ENCODE results near the gene PALB2.
"Not testable (repeated sequence)": the region's sequence is repeated elsewhere in the genome, so short reads cannot be mapped to it uniquely, and the experiment has no call there.

PALB2 gene

DNA sequence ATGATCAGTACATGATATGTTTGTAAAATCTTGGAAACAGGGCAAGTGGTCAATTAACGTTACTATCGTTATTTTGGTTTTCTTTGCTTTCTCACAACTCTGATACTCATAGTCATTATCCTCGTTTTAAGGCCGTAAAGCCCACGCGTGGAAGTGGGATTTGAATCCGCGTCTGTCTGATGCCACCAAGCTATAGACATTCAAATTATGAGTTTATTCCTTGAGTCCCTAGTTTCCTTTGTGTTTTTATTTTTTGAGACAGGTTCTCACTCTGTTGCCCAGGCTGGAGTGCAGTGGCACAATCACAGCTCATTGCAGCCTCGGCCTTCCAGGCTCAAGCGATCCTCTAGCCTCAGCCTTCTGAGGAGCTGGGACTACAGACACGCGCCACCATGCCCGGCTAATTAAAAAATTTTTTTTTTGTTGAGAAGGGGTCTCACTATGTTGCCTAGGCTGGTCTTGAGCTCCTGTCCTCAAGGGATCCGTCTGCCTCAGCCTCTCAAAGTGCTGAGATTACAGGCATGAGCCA, 1.2 kb upstream of the PALB2 start:
- DNase-seq = no peak

GRCh38 chr16:23640615-23640930, 537 bp downstream of the PALB2 start:
- no peak for DNase-seq

DNA sequence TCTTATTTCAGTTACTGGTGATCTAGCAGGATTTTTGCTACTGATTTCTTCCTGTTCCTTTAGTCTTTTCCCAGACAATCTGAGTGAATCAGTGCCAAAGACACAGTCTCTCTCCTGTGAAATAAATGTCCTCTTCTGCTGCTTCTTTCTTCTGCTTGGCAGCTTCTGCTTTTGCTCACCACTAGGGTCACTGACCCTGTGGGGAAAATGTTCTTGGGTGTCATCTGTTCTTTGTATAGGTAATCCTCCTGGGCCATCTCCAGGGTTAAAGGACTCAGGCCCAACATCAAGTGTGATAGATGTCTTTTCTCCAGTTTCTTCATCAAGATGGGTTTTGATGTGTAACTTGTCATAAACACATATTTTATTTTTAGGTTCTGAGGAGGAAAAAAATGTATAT, 5.2 kb downstream of the PALB2 start:
- DNase-seq = no peak

DNA sequence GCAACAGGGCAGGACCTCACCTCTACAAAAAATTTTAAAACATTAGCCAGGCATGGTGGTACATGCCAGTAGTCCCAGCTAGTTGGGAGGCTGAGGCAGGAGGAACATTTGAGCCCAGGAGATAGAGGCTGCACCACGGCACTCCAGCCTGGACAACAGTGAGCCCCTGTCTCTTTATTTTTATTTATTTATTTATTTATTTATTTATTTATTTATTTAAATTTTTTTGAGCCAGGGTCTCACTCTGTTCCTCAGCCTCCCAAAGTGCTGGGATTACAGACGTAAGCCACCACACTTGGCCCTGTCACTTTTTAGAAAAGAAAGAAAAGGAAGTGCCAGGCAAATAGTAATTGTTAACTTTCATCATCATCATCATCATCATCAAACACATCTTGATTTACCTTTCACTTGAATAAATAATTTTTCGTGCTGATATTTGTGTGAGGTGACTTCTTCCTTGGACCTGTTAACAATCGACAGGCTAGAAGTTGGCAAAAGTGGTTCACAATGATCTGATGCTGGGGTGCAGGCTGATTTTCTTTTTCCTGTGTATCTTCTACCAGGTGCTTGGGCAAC, 6.6 kb downstream of the PALB2 start:
- no peak for DNase-seq

DNA sequence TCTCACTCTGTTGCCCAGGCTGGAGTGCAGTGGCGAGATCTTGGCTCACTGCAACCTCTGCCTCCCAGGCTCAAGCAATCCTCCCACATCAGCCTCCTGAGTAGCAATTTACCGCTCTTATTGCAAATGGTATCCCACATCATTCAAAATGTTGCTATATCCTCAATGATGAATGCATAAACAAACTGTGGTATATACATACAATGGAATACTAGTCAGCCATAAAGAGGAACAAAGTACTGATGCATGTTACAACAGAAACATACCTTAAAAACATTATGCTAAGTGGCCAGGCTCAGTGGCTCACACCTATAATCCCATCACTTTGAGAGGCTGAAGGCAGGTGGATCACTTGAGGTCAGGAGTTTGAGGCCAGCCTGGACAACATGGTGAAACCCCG, 9.2 kb downstream of the PALB2 start:
- not testable (repeated sequence) for DNase-seq

GRCh38 chr16:23629516-23629915, 11.6 kb downstream of the PALB2 start:
- DNase-seq = no peak

DNA sequence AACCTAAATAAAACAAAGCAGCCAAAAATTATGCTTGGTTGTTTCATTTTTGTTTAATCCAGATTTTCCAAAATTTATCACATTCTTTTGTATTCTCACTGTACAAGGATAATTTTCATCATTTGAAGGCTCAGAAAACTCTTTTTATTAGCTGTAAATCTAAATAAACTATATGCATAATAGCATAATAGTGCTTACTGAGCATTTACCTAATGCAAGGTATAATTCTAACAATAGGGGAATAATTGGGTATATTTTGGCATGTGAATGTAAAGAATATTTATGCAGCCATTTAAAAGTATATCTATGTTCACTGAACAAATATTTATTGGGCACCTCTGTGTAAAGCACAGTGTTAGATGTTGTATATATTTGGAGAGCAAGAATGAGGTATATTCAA, 17.0 kb downstream of the PALB2 start:
- no peak for DNase-seq

GRCh38 chr16:23615805-23616204, 25.3 kb downstream of the PALB2 start:
- DNase-seq = no peak

- no peak for DNase-seq
Observed at GRCh38 chr16:23611936-23612335, 29.2 kb downstream of the PALB2 start.

DNA sequence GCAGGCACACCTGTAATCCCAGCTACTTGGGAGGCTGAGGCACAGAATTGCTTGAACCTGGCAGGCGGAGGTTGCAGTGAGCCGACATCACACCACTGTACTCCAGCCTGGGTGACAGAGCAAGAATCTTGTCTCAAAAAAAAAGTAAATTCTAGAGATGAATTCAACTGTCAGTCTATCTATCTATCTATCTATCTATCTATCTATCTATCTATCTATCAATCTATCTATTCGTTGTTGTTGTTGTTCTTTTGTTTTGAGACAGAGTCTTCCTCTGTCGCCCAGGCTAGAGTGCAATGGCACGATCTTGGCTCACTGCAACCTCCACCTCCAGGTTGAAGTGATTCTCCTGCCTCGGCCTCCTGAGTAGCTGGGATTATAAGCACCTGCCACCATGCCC, 30.2 kb downstream of the PALB2 start:
- DNase-seq = not testable (repeated sequence)

DNA sequence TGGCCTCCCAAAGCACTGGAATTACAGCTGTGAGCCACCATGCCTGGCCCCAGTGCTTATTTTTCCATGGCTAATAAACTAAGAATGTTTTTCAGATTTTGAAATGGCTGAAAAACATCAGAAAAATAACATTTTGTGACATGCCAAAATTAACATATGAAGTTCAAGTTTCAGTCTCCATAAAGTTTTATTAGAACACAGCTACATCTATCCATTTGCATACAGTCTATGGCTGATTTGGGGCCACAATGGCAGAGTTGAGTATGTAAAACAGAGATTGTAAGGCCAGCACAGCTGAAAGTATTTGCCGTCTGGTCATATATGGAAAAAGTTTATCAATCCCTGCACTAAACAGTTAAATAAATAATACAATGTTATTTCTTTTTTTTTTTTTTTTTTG, 31.2 kb downstream of the PALB2 start:
- no peak for DNase-seq

DNA sequence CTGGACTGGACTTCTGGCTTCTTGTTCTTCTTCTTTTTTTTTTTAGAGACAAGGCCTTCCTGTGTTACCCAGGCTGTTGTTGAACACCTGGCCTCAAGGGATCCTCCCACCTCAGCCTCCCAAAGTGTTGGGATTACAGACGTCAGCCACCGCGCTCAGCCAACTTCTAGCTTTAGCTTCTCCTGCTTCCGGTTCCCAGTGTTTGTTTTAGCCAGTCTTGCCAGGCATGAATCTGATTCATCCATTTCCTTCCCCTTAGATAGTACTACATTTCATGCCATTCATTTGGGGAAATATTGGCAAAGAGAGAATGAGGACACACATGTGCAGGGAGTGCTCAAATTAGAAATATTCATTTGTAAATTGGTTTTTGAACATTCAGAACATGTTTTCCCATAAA, 32.9 kb downstream of the PALB2 start:
- DNase-seq = no peak

GRCh38 chr16:23607726-23608125, 33.4 kb downstream of the PALB2 start:
- no peak for DNase-seq

DNA sequence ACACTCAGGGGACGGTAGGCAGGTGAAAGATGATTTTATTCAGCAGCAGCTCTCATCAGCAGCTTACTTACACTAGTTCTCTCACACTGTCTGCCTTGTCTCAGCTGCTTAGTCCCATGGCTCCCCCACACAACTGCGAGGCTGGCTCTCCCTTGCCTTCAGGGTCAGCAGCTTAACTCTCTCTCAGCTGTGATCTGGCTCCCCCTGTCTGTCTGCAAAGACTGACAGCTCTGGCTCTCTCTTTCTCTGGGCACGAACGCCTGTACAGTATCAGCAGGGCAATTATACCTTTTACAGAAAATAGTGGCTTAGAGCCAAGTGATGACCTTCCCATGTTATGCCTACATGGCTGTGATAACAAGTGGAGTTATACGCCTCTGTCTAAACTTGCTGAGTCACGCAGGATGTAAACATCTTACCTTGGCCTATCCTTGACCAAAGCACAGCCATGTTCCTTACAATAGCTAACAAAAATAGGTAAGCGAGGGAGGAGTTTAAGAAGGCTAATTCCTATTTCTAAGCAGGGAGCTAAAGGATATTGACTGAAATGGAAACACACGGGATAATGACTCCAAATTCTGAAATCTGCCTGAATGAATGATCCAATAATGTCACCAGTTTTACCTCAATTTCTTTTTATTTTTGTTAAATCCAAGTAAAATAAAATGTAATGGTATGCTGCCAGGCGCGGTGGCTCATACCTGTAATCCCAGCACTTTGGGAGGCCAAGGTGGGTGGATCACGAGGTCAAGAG, 43.9 kb downstream of the PALB2 start:
- DNase-seq = no peak

DNA sequence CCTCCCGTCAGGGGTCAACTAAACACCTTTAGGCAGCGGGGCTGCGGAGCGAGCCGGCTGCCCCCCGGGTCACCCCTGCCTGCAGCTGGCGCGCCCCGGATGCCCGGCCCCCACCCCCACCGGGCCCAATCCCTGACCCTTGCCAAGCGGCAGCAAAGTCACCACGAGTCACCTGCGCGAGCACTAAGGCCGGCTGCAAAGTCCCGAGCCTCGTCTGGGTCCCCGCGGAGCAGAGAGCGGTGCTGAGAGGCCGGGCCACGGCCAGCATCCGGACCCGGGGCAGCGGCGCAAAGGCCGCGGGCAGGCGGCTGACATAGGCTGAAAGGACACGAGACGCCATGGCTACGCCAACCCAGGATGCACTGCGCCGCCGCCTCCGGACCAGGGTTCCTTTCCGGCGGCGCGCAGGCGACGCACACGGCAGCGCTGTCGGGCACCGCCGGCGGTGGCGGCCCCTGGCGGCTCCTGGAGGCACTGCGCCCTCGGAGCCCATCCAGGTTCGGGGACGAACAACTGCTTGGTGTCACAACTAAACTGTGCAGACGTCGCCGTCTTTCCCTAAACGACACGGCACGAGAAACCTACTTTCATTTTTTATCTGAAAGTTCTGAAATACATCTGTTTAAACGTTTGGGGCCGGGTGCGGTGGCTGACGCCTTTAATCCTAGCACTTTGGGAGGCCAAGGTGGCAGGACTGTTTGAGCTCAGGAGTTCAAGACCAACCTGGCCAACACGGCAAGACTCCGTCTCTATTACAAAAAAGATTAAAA, 45.0 kb downstream of the PALB2 start, which contains the start of gene NDUFAB1:
TSS of gene NDUFAB1 (minus strand) at position 366 of the 770 bp plus-strand sequence. CDS start at position 340, 26 bp downstream.
- peak; percentile 41 to 73 for DNase-seq

GRCh38 chr16:23595246-23595950, 45.7 kb downstream of the PALB2 start:
- no peak for DNase-seq

GRCh38 chr16:23594186-23594585, 46.9 kb downstream of the PALB2 start:
- DNase-seq = no peak

DNA sequence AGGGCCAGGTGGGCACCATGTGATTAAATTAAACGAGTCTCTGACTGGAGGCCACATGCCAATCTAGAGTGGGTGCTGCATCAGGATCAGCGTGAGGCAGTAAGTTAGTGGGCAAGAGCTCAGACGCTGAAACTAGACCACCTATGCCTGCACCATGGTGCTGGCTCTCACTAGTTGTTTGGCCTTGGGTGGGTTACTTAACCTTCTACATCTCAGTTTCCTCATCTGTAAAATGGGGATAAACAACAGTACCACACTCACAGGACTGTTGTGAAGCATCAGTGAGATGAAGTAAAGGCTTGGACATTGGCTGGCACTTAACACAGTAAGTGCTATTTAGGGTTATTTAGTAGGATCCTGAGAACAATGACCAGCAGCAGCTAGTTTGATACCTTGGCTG, 50.9 kb downstream of the PALB2 start:
- no peak for DNase-seq

- no peak for DNase-seq
Observed at GRCh38 chr16:23587726-23588125, 53.4 kb downstream of the PALB2 start.

DNA sequence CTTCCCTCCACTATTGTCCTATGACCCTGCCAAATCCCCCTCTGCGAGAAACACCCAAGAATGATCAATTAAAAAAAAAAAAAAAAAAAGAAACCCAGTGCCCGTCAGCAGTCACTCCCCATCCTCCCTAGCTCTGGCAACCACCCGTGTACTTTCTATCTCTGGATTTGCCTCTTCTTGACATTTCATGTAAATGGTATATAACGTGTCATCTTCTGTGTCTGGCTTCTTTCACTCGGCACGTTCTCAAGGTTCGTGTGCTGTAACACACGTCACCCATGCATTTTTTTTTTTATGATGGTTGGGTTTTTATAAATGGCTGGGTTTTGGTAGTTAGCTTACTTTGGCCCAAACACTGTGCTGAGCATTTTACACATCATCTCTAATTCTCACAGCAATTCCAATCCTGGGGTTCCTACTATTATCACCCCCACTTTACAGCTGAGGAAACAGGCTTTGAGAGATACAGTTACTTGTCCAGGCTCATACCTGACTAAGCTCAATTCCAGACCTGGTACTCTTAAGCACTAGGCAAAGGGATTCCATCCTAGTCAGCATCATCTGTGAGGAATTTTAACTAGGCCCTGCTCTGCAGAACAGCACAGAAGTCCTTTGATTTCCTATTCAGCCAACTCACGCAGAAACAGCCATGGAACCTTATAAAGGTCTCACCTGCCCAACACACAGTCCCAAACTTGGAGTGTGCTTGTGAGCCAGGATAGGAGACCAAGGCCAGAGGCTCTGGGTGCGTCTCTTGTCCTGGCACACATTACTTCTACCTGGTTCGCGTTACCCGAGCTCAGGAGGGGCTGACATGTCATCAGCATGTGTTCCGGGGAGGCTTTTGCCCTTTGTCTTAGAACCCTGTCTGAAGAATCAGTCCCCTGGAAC, 56.7 kb downstream of the PALB2 start:
- no peak for DNase-seq

GRCh38 chr16:23583271-23583670, 57.8 kb downstream of the PALB2 start:
- DNase-seq = not testable (repeated sequence)

DNA sequence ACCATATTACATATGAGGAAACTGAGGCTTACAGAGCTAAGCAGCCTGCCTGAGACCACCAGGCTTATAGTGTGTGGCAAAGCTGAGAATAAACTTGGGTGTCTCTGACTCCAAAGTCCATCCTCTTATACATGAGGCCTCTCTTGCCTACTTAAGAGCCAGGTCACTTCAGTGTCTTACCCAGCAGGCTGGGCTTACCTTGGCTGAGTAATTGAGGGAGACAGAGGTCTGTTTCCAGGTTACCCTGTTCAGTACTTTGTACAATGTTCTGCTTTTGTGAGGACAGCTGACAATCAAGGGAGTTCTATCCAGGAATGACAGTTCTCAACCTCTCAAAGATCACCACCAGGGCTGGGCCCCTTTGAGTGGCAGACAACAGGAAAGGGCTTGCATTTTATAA, 59.3 kb downstream of the PALB2 start:
- no peak for DNase-seq

All from NCI-H187 (cell line).